Upper lobe of left lung (tissue), 6 donors: ENCODE results near the gene RPUSD3. TPM values are rescaled to one million over a fixed set of nuclear protein-coding genes. Genes with fewer than 3 reads are reported as not detected.
"Not testable (repeated sequence)": the region's sequence is repeated elsewhere in the genome, so short reads cannot be mapped to it uniquely, and the experiment has no call there.

Experiments used
- ATAC-seq, 2 donors: fragments of 200-7000 bp; cut with Tn5 transposase; one replicate each; pipeline ENCODE4 v1.9.1; 2022; ENCODE audit warnings: mild to moderate bottlenecking in 2 of 2, moderate library complexity in 2 of 2; ENCODE audit not compliant: low FRiP score in 2 of 2
- DNase-seq, 2 donors: peaks; one replicate each; pipeline ENCODE4 v3.0.0-alpha.2; 2019 to 2020
- H3K27ac ChIP-seq, 4 donors: fragments of 200-600 bp; sonication (generic); one replicate each; pipeline ENCODE4 v1.5.1; 2016 to 2019
- H3K27me3 ChIP-seq, 4 donors: fragments of 200-600 bp; sonication (generic); one replicate each; pipeline ENCODE4 v1.5.1; 2017 to 2019
- H3K36me3 ChIP-seq, 4 donors: fragments of 200-600 bp; sonication (generic); one replicate each; pipeline ENCODE4 v1.5.1; 2016 to 2019
- H3K4me1 ChIP-seq, 4 donors: fragments of 200-600 bp; sonication (generic); one replicate each; pipeline ENCODE4 v1.5.1; 2018 to 2019
- H3K4me3 ChIP-seq, 4 donors: fragments of 200-600 bp; sonication (generic); one replicate each; pipeline ENCODE4 v1.5.1; 2017 to 2019; ENCODE audit warnings: mild to moderate bottlenecking in 2 of 4, moderate library complexity in 1 of 4
- H3K9me3 ChIP-seq, 4 donors: fragments of 200-600 bp; sonication (generic); one replicate each; pipeline ENCODE4 v1.5.1; 2018 to 2019
- EP300 ChIP-seq, 4 donors: sonication (generic); formaldehyde crosslinking; IDR thresholded peaks; one replicate each; pipeline ENCODE4 v1.5.1; 2017; ENCODE audit warnings: antibody characterized with exemption in 4 of 4, control low read depth in 2 of 4
- POLR2A ChIP-seq, 4 donors: fragments of 450-650 bp; IDR thresholded peaks; one replicate each; pipeline ENCODE4 v1.5.1; 2016 to 2017; ENCODE audit warnings: antibody characterized with exemption in 4 of 4, mild to moderate bottlenecking in 2 of 4
- POLR2AphosphoS5 ChIP-seq, 2 donors: sonication (generic); formaldehyde crosslinking; IDR thresholded peaks; one replicate each; pipeline ENCODE4 v1.5.1; 2017; ENCODE audit warnings: antibody characterized with exemption in 2 of 2
- WGBS, 2 donors: methylation state at CpG; one replicate each; pipeline ENCODE4 v1.1.5; 2017 to 2018; 5-methylcytosine and 5-hydroxymethylcytosine counted together
- total RNA-seq, 6 donors: library from RNA; depleted of rRNA in 4 of 6; stranded (reverse); fragments of >200 nt in 4 of 6; gene quantifications; one replicate each; pipeline versions ENCODE4 v1.1.0 to v1.2.1, GENCODE V29; 2016 to 2021
- TF ChIP-seq, protein P1 (sequence below), 6 experiments: fragments of 450-650 bp in 4 of 6; fragments of 200-600 bp in 2 of 6; sonication (generic) in 2 of 6; IDR thresholded peaks; one replicate each; pipeline ENCODE4 v1.5.1; 2016 to 2019; ENCODE audit warnings: antibody characterized with exemption in 6 of 6
- donor health status: DM: no; HTN: no; CAD: no; lungs with moderate emphysema.
- donor health status: DM: no; HTN: yes; CAD: no; lungs with severe emphysema.

The RPUSD3 gene
- total RNA-seq, 6 donors from 2014 or later = 23.8 to 58.7 (median 34.9) TPM

DNA sequence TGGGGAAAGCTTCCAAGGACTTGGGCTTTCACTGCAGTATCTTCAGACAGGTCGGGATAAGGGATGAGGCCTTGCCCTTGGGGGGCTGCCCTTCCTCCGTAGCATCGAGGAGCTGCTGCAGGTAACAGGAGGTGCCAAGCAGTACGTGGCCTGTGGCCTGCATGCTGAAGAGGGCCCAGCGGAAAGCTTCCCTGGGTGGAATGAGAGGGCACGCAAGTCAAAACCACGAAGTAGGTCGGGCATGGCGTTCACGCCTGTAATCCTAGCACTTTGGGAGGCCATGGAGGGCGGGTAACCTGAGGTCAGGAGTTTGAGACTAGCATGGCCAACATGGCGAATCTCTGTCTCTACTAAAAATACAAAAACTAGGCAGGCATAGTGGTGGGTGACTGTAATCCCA is 23.3 kb upstream of the RPUSD3 start:
- Histone ChIP-seq H3K36me3 (no peaks in the 10 kb centered on the region), H3K9me3 (no peaks in the 10 kb centered on the region), H3K4me1 (peaks cover 20 to 42% (median 25%) of the 10 kb centered on the region in 4 donors), H3K27ac (peak overlapping the region in 2 of 4 donors; percentile 7 to 33), H3K27me3 (no peaks in the 10 kb centered on the region), H3K4me3 (no peak overlapping the region)
- ATAC-seq = no peak
- 85 to 90% methylated on average over 12 of the region's 12 CpGs for WGBS, 2 donors
- DNase-seq = no peak
- TF ChIP-seq POLR2A (IDR thresholded peaks at IDR 0.05) = no peak
- TF ChIP-seq POLR2AphosphoS5 (IDR thresholded peaks at IDR 0.05) = no peak
- TF ChIP-seq EP300 (IDR thresholded peaks at IDR 0.05) = no peak
- TF ChIP-seq, protein P1, sequence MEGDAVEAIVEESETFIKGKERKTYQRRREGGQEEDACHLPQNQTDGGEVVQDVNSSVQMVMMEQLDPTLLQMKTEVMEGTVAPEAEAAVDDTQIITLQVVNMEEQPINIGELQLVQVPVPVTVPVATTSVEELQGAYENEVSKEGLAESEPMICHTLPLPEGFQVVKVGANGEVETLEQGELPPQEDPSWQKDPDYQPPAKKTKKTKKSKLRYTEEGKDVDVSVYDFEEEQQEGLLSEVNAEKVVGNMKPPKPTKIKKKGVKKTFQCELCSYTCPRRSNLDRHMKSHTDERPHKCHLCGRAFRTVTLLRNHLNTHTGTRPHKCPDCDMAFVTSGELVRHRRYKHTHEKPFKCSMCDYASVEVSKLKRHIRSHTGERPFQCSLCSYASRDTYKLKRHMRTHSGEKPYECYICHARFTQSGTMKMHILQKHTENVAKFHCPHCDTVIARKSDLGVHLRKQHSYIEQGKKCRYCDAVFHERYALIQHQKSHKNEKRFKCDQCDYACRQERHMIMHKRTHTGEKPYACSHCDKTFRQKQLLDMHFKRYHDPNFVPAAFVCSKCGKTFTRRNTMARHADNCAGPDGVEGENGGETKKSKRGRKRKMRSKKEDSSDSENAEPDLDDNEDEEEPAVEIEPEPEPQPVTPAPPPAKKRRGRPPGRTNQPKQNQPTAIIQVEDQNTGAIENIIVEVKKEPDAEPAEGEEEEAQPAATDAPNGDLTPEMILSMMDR (IDR thresholded peaks at IDR 0.05) = no peak

DNA sequence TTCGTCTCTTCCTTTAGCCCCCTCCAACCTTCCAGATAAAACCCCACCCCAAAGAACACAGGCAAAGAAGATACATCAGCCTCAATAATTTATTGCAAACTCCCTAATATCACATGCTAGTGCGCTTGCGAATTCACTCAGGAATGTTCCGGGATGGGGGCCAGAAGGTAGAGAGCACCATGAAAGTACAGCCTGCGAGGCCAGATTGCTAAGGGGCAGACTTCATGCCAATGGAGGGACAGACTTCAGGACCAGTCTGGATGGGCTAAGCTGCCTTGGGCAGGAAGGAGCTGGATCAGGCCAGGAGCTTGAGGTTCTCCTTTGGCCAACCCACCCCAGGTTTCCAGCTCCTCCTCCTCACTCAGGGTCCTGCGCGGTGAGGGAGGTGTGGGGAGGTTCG is 22.8 kb upstream of the RPUSD3 start:
- Histone ChIP-seq H3K9me3 (no peaks in the 10 kb centered on the region), H3K36me3 (no peaks in the 10 kb centered on the region), H3K4me1 (peaks cover 20 to 47% (median 25%) of the 10 kb centered on the region in 4 donors), H3K27ac (peak overlapping the region in 2 of 4 donors; percentile 33 to 44), H3K4me3 (no peak overlapping the region), H3K27me3 (no peaks in the 10 kb centered on the region)
- peak; percentile 31 to 74 for ATAC-seq
- WGBS, 2 donors = 67 to 71% methylated on average over 7 to 8 of the region's 8 CpGs
- TF ChIP-seq POLR2A (IDR thresholded peaks at IDR 0.05) = no peak
- peak in 1 of 2 donors; percentile 79 for DNase-seq

- ATAC-seq, H3K9me3 ChIP-seq, DNase-seq, H3K36me3 ChIP-seq, H3K27me3 ChIP-seq, H3K4me3 ChIP-seq: not testable (repeated sequence)
- Histone ChIP-seq H3K27ac (peak overlapping the region; percentile 36 to 81 (median 70)), H3K4me1 (peaks cover 20 to 47% (median 25%) of the 10 kb centered on the region in 4 donors)
- 78 to 87% methylated on average over 10 of the region's 10 CpGs for WGBS, 2 donors
These were observed 21.4 kb upstream of the RPUSD3 start for GRCh38 chr3:9865125-9865637.

DNA sequence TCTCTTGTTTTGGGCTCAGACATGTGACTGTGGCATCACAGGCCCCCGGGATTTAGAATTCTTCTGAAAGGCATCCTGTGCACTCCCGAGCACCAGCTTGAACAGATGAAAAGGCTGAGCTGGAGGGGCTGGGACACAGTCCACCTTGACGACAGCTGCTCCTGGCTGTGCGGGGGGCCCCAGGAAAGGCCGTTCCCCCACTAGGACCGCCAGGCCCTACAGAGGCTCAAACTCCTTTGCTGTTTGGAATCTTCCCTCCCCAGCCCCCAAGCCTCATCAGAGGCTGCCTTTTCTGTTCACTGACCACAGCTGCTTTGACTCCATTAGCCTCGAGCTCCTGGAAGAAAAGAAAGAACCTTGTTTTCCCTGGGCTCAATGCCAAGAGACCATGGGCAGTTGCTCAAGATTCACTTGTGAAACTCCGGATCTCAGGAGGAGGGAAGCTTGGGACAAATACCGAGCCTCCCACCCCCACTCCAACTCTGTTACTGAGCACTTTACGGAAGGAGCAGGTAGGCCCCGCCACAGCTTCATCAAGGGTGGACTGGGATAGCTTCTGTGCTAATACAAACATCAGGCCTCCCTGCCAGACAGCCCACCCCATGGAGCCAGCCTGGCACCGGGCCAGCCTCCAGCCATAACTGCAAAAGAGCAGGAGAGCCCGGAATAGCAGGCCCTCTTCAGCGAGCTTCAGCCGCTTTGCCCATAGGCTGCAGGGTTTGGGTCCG is 20.6 kb upstream of the RPUSD3 start:
- Histone ChIP-seq H3K9me3 (no peaks in the 10 kb centered on the region), H3K27ac (peak overlapping the region; percentile 36 to 81 (median 70)), H3K4me3 (peak overlapping the region in 1 of 4 donors; percentile 4), H3K36me3 (no peaks in the 10 kb centered on the region), H3K27me3 (no peaks in the 10 kb centered on the region), H3K4me1 (peaks cover 20 to 47% (median 25%) of the 10 kb centered on the region in 4 donors)
- WGBS, 2 donors = 53 to 57% methylated on average over 13 to 14 of the region's 16 CpGs
- DNase-seq (peak; percentile 77 to 89), ATAC-seq (peak; percentile 47 to 57)
- peak in 1 of 2 donors; percentile 46 for TF ChIP-seq POLR2AphosphoS5 (IDR thresholded peaks at IDR 0.05)
- peak in 1 of 4 donors; percentile 13 for TF ChIP-seq EP300 (IDR thresholded peaks at IDR 0.05)
- no peak for TF ChIP-seq POLR2A (IDR thresholded peaks at IDR 0.05)
- TF ChIP-seq, protein P1 (IDR thresholded peaks at IDR 0.05) = no peak

GRCh38 chr3:9863058-9863772 is 19.4 kb upstream of the RPUSD3 start:
- Histone ChIP-seq H3K4me3 (peak overlapping the region; percentile 14 to 52 (median 38)), H3K9me3 (no peaks in the 10 kb centered on the region), H3K36me3 (no peaks in the 10 kb centered on the region), H3K27ac (peak overlapping the region in 2 of 4 donors; percentile 52 to 65), H3K27me3 (no peaks in the 10 kb centered on the region), H3K4me1 (peaks cover 20 to 47% (median 25%) of the 10 kb centered on the region in 4 donors)
- DNase-seq = no peak
- TF ChIP-seq POLR2AphosphoS5 (IDR thresholded peaks at IDR 0.05) (no peak), EP300 (IDR thresholded peaks at IDR 0.05) (no peak)
- ATAC-seq = peak in 1 of 2 donors; percentile 7
- WGBS, 2 donors = 58 to 68% methylated on average over 19 to 22 of the region's 22 CpGs

DNA sequence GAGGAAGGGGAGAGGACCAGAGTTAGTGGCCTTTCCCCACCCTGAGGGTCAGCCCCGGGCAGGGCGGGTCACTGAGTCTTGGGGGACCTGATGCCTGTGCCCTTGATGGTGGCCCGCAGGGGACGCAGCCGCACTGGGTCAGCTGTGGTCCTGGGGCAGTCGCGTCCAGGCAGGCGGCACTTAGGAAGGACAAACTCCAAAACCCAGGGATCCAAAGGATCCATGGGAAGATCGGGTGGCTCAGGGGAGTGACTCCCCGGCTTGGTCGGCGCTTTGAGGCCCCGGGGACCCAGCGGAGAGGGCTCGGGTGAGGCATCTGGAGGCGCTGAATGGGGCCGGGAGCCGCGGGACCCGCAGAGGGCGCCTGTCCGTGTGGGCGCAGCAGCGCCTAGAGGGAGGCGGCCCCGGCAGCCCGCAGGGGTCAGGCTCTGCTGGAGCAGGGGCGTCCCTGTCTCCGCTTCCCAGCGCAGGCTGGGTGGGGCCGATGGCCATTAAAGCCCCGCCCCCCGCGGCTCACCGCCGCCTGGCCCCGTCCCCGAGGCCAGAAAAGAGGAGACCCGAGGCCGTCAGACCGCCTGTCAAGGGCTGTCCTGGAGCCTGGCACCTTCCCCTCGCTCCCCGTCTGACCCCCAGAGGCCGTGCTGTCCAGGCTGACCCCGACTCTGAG is 18.7 kb upstream of the RPUSD3 start:
- ATAC-seq (peak; percentile 58 to 89), DNase-seq (peak; percentile 59 to 91)
- Histone ChIP-seq H3K36me3 (no peaks in the 10 kb centered on the region), H3K4me3 (peak overlapping the region; percentile 14 to 52 (median 38)), H3K9me3 (no peaks in the 10 kb centered on the region), H3K27me3 (no peaks in the 10 kb centered on the region), H3K27ac (peak overlapping the region in 3 of 4 donors; percentile 15 to 65 (median 52)), H3K4me1 (peaks cover 20 to 47% (median 25%) of the 10 kb centered on the region in 4 donors)
- TF ChIP-seq, protein P1 (IDR thresholded peaks at IDR 0.05) = peak in 4 of 6 experiments; percentile 31 to 50 (median 40)
- TF ChIP-seq EP300 (IDR thresholded peaks at IDR 0.05) = no peak
- 29 to 32% methylated on average over 4 to 38 of the region's 45 CpGs for WGBS, 2 donors
